ENCODE measurements around the gene ZNF691.
A peak's percentile ranks its signal among the peaks of the same experiment; 100 is the strongest.
"Not testable (repeated sequence)": the region's sequence is repeated elsewhere in the genome, so short reads cannot be mapped to it uniquely, and the experiment has no call there.

The ZNF691 gene, protein sequence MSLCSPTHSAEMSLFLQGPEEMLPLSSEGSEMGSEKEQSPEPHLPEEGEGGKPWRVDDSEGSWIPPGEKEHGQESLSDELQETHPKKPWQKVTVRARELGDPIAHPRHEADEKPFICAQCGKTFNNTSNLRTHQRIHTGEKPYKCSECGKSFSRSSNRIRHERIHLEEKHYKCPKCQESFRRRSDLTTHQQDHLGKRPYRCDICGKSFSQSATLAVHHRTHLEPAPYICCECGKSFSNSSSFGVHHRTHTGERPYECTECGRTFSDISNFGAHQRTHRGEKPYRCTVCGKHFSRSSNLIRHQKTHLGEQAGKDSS

DNA sequence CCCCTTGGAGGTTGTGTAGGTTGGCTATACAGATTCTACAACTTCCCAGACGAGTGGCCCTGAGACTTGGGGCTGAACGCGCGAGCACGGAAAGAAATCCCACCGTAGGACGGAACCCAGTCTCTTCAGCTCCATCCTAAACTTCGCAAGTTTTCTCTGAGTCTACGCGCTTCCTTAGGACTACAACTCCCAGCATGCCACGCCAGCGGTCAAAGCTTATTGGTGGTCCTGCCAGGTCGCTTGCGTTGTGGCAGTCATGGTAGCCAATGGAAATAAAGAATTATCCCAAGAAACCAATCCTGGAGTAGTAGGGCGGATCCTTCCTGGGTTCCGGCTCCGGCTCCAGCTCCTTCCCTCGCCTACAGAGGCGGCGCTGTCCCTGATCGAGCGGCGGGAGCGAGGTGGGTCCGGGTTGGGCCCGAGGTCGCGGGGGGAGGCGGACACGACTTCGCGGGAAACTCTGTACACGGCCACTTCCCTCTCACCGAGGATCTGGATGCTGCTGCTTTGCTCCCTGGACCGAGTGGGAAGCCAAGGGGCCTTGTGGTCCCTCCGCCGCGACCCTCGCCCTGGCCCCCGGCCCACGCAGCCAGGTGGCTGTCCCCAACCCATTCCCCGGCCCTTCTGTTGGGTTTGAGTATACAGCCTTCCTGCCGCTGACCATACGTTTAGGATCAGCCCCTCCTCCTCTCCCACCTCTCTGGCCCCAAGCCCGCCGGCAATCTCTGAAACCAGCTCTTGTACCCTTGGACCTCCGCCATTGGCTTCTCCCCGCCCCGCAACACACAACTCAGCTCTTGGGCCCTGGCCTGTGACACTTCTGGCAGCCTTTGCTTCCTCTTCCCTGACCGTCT, at the start of gene ZNF691:
Gene ZNF691 (plus strand): TSS at position 357 of the 854 bp plus-strand sequence. CDS start 3,046 bp downstream, outside the sequence.
- DNase-seq (ENCODE audit: low spot score): peak; percentile 92

DNA sequence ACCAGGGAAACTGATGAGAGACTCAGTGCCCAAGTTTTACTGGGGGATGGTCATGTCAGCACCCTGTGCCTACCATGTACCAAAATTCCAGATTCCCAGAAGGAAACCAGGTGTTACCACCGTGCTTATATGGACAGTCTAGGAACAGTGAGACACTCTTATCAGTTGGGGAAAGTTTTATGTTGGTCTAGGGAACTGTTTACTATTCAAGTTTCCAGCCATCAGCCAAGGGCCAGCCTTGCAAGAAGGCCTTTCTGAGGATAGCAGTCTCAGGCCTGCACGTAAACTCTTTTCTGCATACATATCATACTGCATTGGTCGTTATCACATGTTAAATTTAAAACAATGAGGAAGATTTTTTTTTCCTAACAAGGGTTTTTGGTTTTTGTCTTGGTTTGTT, 49.0 kb upstream of the ZNF691 start:
- no peak for DNase-seq (ENCODE audit: low spot score)

DNA sequence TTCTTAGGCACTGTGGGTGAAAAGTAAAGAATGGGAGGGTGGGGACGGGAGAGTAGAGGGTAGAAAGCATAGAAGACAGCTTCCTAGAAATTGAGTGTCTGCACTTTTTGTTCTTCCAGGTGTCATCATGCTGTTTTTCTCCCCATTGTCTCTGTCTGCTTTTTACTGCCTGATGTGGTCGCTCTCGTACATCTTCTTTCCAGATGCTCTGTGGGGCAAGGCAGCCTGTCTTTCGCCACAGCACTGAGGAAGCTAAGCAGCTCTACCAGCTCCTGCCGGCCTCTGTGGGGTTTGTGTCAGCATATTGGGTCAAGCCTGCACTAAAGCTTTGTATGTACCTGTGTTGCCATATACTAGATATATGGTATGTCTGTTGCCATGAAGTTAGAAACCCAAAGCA, 48.4 kb upstream of the ZNF691 start:
- no peak for DNase-seq (ENCODE audit: low spot score)

DNA sequence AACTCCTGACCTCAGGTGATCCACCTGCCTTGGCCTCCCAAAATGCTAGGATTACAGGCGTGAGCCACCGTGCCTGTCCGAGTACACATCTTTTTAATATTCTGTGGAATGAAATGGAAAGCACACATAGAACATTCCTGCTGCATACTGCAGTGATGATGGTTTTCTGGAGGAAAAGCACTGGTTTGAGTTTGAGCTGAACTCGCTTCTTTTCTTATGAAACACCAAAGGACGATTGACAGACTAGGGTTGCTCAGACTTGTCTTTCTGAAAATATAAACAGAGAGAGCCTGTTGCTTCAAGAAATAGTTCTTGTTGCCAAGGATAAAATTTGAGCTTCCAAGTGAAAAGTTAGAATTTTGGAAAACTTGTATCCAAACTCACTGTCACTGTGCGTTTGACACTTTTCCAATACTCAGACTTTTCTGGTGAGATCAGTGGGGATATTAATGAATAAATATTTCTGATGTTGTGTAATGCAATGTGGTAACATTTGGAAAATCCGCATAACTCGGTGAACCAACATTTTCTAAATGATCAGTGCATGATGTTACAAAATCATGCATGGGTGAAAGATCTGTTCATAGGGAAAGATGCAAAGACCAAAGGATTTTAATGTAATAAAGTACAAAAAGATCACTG, 44.5 kb upstream of the ZNF691 start:
- DNase-seq (ENCODE audit: low spot score): no peak

DNA sequence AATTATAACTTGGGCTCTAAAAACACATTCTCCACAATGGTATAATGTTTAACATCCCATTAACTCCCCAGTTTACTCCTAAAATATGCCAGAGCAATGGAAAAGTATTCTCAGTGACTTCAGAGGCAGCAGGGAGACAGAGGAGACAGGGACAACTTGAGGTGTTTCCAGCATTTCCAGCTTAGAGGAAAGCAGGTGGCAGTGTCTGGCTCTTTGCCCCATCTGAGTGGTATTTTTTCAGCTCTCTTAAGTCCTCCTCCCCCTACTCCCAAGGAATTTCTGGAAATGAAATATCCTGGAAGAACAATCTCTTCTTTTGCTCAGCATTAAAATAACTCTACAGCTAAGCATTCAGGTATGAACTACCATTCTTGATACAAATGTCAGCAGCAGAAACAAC, 40.2 kb upstream of the ZNF691 start:
- DNase-seq (ENCODE audit: low spot score): no peak

DNA sequence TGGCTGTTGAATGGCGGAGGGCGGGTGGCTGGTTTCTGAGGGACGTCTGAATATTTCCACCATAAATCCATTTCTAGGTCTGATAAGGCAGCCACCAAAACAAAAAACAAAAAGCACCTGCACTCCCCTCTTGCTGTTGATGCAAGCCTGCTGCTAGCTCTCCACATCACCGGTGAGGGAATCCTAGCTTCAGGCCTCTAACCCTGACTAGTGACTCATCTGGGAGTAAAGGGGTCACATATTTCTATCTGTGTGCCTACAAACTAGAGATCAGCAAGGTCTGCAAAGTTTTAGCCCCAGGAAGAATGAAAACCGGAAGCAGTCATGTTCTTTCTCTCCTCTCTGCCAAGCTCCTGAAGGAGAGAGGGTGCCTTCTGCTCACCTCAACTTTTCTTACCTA, 39.8 kb upstream of the ZNF691 start:
- no peak for DNase-seq (ENCODE audit: low spot score)

DNA sequence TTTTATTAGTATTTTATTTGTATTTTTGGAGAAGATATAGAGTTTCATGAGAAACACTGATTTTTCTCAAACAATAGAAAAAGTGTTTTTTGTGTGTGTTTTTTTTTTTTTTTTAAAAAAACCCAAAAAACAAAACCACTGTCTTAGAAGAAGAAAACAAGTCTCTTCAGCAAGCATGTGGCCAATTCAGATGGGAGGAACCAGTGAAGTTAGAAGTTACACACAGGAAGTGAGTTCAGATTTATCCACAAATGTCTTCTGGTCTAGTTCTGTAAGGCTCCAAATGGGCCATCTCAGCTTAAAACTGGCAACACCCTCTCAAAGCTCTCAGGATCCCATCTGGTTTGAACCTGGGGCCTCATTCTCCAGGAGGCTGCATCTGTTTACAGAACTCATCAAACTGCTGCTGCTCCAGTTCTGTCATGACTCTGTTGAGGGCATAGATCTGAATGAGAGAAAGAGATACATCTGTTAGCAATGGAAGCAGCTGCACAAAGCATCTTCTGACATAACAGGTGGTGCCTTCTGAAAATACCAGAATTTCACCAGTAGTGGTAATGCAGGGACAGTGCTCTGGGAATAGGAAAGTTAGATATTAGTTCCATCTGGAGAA, 39.3 kb upstream of the ZNF691 start:
- no peak for DNase-seq (ENCODE audit: low spot score)

DNA sequence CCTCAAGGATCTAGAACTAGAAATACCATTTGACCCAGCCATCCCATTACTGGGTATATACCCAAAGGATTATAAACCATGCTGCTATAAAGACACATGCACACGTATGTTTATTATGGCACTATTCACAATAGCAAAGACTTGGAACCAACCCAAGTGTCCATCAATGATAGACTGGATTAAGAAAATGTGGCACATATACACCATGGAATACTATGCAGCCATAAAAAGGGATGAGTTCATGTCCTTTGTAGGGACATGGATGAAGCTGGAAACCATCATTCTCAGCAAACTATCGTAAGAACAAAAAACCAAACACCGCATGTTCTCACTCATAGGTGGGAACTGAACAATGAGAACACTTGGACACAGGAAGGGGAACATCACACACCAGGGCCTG, 31.6 kb upstream of the ZNF691 start:
- not testable (repeated sequence) for DNase-seq (ENCODE audit: low spot score)

DNA sequence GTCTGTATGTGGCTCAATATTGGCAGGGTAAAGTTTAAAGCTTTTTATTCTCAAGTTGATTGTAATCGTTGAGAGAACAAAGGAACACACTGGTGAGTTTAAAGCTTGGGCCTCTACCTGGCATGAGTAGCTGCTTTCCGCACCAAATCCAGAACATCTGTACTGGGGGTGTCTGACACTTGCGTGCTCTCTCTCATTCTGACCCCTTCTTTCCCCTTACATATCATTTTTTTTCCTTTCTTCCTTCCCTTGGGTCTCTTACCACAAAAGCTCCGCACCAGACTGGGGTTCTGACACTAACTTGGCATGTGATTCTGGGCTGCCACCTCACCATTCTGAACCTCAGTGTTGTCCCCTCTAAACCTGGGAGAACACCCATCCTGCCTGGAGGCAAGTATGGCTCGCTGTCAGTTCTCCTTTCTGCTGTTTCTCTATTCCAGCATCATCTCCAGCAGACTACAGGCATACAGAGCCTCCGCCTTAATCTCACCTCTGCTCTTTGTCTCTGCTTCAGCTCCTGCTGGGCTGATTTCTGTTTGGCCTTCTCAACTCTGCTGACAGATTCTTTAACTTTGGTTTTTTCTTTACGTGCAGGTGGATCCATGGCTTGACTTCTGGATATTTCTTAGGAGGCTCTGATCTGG, 30.4 kb upstream of the ZNF691 start:
- DNase-seq (ENCODE audit: low spot score): no peak

DNA sequence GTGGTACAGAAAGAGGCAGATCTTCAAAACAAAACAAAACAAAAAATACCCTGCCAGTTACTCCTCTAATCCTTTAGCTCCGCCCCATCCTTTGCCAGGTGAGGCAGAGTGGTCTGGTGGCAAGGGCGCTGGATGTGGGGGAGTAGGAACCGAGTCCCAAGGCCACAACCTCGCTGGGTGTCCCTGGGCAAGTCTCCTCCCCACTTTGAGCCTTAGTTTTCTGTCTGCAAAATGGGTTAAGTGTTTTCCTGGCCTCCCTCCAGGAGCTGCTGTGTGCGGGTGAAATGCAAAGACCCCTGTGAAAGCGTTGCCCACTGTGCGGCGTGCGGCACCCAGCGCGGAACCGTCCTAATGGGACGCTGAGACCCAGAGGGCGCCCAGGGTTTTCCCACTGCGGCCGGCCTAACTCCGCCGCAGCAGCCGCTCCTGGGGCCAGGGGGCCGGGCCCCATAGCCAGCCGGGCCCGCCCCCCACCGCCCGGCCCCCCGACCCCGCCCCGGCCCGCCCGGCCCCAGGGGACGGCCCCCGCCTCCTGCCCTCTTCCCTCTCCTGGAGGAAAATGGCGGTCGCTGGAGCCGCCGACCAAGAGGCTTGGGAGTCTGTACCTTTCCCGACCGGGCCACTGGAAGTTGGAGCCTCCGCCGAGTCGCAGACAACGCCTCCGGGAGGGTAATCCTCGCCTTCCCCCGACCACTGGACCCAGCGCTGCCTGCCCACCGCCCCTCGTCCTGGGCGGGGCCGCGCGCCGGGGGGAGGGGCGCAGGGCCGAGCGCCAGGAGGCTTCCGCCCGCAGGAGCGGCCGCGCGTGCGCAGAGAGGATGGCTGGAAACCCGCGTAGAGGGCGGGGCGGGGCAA, 29.6 kb upstream of the ZNF691 start, which contains the start of the genes ERMAP and SVBP:
Gene ERMAP (plus strand): TSS at position 538 of the 855 bp plus-strand sequence. CDS start 13,327 bp downstream, outside the sequence.
Gene SVBP (minus strand): TSS at position 813 of the 855 bp plus-strand sequence. CDS start 853 bp downstream, outside the sequence.
- DNase-seq (ENCODE audit: low spot score): peak; percentile 97

DNA sequence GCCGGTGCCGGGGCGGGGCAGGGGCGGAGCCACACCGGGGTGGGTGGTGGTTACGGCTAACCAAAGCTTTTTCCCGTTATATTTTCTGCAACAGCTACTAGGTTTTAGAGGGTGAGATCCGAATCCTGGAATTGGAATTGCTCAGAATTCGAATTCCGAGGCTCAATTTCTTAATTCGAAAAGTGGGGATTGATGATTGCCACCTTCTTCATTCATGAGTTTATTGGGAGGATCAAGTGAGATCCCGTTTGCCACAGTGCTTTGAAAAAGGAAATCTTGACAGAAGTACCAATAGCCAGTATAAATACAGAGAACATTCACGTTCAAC, 29.0 kb upstream of the ZNF691 start:
- no peak for DNase-seq (ENCODE audit: low spot score)

DNA sequence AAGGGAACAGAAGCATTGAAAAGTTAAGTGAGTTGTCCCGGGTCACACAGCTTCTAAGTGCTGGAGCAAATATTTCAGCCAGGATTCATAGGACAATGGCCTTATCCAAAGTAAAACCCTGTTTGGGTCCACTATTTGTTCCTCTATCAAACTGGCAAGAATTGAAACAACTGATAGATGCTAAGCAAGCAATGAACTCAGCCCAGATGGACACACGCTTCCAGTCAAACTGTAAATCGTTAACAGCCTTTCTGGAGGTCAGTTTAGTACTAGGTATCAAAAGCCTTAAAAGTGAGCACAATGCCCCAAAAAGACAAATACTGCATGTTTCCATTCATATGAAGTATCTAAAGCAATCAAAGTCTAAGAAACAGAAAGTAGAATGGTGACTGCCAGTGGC, 28.4 kb upstream of the ZNF691 start:
- no peak for DNase-seq (ENCODE audit: low spot score)

DNA sequence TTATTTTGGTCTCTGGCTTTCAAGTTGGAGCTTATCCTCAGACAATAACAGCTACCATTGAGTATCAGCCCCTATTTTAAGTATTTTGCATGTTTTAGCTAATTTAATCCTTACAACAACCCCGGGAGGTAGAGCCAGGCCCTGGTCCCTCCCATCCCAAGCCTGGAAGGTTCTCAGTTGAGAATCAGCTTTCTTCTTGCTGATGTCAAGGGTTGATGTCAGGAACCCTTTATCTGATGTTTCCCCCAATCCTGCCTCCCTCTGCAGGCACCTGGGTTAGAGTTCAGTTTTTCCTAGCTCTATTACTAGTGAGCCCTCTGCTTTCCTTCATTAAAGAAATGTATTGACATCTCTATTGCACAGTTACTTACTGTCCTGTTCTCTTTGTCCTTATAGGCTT, 25.6 kb upstream of the ZNF691 start:
- no peak for DNase-seq (ENCODE audit: low spot score)

DNA sequence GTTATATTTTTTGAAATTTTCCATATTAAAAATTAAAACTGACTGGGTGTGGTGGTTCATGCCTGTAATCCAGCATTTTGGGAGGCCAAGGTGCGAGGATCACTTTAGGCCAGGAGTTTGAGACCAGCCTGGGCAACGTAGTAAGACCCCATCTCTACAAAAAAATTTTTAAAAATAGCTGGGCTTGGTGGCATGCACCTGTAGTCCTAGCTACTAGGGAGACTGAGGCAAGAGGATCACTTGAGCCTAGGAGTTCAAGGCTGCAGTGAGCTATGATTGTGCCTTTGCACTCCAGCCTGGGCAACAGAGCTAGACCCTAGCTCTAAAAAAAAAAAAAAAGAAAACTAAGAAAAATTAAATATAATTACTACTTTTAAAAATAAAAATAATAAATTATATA, 24.7 kb upstream of the ZNF691 start:
- no peak for DNase-seq (ENCODE audit: low spot score)

DNA sequence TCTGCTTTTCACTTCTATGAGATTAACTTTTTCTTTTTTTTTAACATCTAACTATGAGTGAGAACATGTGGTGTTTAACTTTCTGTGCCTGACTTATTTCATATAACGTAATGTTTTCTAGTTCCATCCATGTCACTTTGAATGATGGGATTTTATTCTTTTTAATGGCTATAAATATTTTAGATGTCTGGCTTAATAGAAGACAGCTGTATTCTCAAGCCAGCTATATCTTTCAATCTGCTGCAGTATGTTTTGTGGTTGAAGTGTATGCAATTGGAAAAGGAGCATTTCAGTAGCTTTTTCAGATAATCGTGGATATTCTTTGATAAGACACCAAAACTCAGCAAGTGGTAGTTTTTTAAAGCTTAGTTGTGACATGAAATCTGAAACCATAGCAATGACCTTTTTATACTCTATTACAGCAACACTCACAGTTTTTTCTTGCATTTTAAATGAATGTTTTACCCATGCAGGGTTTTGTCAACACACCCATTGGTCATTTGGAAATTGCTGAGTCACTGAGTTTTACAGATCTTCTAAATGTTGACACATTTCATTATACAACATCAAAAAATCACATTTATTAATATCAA, 23.5 kb upstream of the ZNF691 start:
- DNase-seq (ENCODE audit: low spot score): no peak

DNA sequence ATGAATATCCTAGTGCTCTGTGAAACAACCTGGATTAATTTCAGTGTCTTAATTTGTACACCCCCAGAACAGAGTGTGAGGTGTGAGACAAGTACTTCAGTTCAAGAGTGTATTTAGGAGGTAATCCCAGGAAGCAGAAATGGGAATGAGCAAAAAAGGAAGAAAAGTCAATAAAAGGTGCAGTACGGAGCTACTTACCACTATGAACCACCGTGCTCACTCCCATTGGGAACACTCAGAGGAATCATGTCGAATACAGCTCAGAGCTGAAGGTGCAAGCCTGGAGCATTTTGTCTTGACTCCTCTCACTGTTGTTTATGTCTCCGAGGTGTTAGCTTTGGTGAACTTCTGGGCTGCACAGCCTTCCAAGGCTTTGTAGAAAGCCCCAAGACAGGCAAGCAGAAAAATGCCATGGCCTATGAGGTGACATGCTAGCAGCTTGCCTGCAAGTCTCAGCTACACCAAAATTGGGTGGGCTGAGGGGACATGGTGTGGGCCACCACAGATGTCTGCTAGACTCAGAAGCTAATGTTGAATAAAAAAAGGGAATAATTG, 21.9 kb upstream of the ZNF691 start:
- no peak for DNase-seq (ENCODE audit: low spot score)

DNA sequence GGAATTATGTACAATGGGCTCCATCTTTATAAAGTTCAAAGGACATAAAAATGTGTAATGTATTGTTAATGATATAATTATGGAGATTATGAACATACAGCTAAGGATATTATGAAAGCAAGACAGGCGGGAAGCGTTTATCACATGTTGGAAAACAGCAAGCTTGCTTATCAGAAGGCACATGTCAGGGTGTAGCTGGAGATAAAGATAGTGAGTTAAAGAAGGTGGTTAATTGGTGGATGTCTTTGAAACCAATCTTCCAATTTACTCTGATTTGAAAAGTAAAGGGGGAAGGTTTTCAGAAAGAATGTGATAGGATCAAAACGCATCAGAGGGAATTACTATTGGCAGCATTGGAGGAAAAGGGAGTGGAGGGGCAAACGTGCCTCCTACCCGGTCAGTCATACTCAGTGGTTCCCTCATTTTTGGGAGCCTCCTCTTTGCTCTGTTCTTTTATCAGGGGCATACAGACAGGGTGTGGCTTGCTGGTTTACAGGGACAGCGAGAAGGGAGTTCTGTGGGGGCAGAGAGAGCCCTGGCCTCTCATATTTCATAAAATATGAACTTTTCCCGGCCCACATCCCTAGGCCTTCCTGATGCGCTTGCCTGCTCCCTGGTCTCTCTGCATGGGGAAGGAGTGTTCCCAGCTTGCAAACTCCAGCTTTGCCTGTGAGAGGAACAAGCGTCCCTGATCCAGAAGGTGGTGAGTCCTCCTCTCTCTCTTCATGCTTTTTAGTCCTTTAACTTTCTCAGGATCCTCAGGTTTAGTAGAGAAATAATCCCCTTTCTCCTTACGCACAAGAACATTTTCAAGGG, 21.2 kb upstream of the ZNF691 start:
- no peak for DNase-seq (ENCODE audit: low spot score)

DNA sequence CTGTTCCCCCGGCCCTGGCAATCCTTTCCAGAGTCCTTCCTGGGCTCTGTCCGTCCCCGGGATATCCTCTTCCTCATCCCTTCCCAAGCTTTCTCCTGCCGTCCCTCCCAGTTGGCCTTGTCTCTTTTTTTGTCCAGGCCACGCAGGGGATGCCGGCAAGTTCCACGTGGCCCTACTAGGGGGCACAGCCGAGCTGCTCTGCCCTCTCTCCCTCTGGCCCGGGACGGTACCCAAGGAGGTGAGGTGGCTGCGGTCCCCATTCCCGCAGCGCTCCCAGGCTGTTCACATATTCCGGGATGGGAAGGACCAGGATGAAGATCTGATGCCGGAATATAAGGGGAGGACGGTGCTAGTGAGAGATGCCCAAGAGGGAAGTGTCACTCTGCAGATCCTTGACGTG, 15.8 kb upstream of the ZNF691 start:
- DNase-seq (ENCODE audit: low spot score): no peak

DNA sequence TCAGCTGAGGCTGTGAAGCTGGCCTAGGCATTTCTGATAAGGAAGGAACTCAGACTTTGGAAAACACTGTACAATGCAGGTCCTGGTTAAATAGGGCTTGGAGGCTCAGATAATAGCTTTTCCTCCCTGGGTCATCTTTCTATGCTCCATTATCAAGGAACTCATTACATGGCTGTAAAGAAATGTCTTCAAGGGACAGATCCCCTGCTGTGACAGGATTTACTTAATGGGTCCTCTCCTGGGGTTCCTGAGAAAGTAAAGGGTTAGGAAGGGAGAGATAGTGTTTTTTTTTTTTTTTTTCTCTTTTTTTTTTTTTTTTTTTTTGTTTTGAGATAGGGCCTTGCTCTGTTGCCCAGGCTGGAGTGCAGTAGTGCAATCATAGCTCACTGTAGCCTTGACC, 15.1 kb upstream of the ZNF691 start:
- DNase-seq (ENCODE audit: low spot score): no peak
